HL-60 (cell line): ENCODE data around the gene MERTK.

ENCODE experiments used
- DNase-seq, 2 experiments: peaks; one replicate each; pipeline ENCODE4 v3.0.0-alpha.2; 2010 to 2020; ENCODE audit warnings: low read depth in 1 of 2, low spot score in 1 of 2
- H3K27ac ChIP-seq: fragments of 250-450 bp; sonication (Bioruptor Pico); replicated peaks from 2 replicates; pipeline ENCODE4 v1.5.1; 2020; ENCODE audit warnings: mild to moderate bottlenecking, moderate library complexity
- H3K27me3 ChIP-seq: fragments of 250-450 bp; sonication (Bioruptor Pico); 2 replicates; pipeline ENCODE4 v1.5.1; 2021; ENCODE audit warnings: mild to moderate bottlenecking, moderate library complexity; ENCODE audit not compliant: insufficient read depth, poor library complexity, severe bottlenecking
- H3K4me3 ChIP-seq: replicated peaks from 2 replicates; pipeline ENCODE4 v1.5.1; 2011; ENCODE audit warnings: mild to moderate bottlenecking, control low read depth, low read length; ENCODE audit not compliant: insufficient read depth
- CTCF ChIP-seq: IDR thresholded peaks from one replicate; pipeline ENCODE4 v1.5.1; 2011; ENCODE audit warnings: low read length, control low read depth, inconsistent platforms; ENCODE audit not compliant: insufficient read depth
- GABPA ChIP-seq: IDR thresholded peaks from 2 replicates; pipeline ENCODE4 v1.6.1; 2012; ENCODE audit warnings: low read depth
- POLR2AphosphoS5 ChIP-seq: IDR thresholded peaks from 2 replicates; pipeline ENCODE4 v1.6.1; 2012; ENCODE audit warnings: low read depth
- REST ChIP-seq: IDR thresholded peaks from 2 replicates; pipeline ENCODE4 v1.6.1; 2012; ENCODE audit warnings: low read depth; ENCODE audit not compliant: insufficient replicate concordance
- SPI1 ChIP-seq: IDR thresholded peaks from 2 replicates; pipeline ENCODE4 v1.6.1; 2012; ENCODE audit warnings: low read depth, mild to moderate bottlenecking, borderline replicate concordance

Gene MERTK

DNA sequence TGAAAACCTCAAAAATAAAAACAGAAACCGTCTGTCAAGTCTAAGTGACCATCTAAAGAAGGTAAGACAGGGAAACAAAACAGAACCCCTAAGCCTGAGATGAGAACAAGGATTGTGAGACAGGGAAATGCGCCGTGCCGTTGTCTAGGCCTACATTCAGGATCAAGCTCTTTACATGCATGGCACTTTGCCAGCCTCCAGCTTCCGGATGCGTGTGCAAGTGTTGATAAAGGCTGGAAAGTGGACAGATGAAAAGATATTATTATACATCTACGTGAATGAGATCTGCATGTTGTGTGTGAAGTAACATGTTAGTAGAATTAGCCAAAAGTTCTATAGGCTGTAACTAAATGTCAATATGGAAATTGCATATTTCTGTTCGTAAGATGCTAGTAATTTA, 128.1 kb downstream of the MERTK start:
- TF ChIP-seq SPI1 (no peak), CTCF (no peak), REST (no peak), GABPA (no peak), POLR2AphosphoS5 (no peak)
- Histone ChIP-seq H3K27me3 (no peaks in the 10 kb centered on the region), H3K4me3 (no peak overlapping the region), H3K27ac (no peak overlapping the region)
- no peak for DNase-seq

GRCh38 chr2:112027767-112028166, 129.4 kb downstream of the MERTK start:
- H3K4me3 ChIP-seq, result no peak overlapping the region
- TF ChIP-seq POLR2AphosphoS5, result no peak
- no peak for TF ChIP-seq GABPA
- TF ChIP-seq REST, result no peak
- TF ChIP-seq SPI1, result no peak
- no peak for TF ChIP-seq CTCF
- H3K27me3 ChIP-seq, result no peaks in the 10 kb centered on the region
- DNase-seq, result no peak
- no peak overlapping the region for H3K27ac ChIP-seq

DNA sequence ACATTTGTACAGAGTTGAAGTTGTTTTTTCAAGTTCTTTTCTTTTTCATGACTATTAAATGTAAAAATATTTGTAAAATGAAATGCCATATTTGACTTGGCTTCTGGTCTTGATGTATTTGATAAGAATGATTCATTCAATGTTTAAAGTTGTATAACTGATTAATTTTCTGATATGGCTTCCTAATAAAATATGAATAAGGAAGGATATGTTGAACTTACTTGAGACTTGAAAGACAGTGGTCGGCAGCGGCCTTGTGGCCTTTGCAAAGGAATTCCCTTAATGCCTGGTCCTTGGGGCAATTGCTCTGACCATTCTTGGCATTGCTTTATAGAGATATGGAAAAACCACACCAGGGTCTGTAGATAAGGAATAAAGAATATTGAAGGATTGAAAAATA, 130.8 kb downstream of the MERTK start:
- Histone ChIP-seq H3K27ac (no peak overlapping the region), H3K27me3 (no peaks in the 10 kb centered on the region), H3K4me3 (no peak overlapping the region)
- TF ChIP-seq SPI1, result no peak
- no peak for TF ChIP-seq GABPA
- no peak for TF ChIP-seq CTCF
- TF ChIP-seq REST, result no peak
- no peak for TF ChIP-seq POLR2AphosphoS5
- DNase-seq, result no peak
